Loucy (cell line): ENCODE results near the gene ATXN7L3.

Experiments
- H2AFZ ChIP-seq: fragments of 200-600 bp; sonication (generic); 2 replicates; pipeline ENCODE4 v1.6.0; 2016; ENCODE audit warnings: antibody characterized with exemption, mild to moderate bottlenecking, low read length, moderate library complexity
- H3F3A ChIP-seq: fragments of 200-600 bp; 2 replicates; pipeline ENCODE4 v1.6.0; 2016; ENCODE audit warnings: antibody characterized with exemption, low read depth, mild to moderate bottlenecking
- H3K27me3 ChIP-seq: fragments of 200-600 bp; sonication (generic); 2 replicates; pipeline ENCODE4 v1.6.1; 2014; ENCODE audit warnings: low read length, mild to moderate bottlenecking; ENCODE audit not compliant: insufficient read depth, poor library complexity, severe bottlenecking
- H3K36me3 ChIP-seq: fragments of 200-600 bp; sonication (generic); 2 replicates; pipeline ENCODE4 v1.6.1; 2016; ENCODE audit warnings: low read length; ENCODE audit not compliant: insufficient read depth
- H3K4me1 ChIP-seq: fragments of 200-600 bp; sonication (generic); 2 replicates; pipeline ENCODE4 v1.5.1; 2014; ENCODE audit warnings: low read length, mild to moderate bottlenecking; ENCODE audit not compliant: insufficient read depth, poor library complexity, severe bottlenecking
- H3K4me2 ChIP-seq: fragments of 200-600 bp; sonication (generic); 2 replicates; pipeline ENCODE4 v1.6.0; 2014; ENCODE audit warnings: antibody characterized with exemption, low read length, low read depth, mild to moderate bottlenecking; ENCODE audit not compliant: poor library complexity, severe bottlenecking
- H3K4me3 ChIP-seq: fragments of 200-600 bp; sonication (generic); 2 replicates; pipeline ENCODE4 v1.5.1; 2014; ENCODE audit warnings: low read length, mild to moderate bottlenecking, mixed read lengths; ENCODE audit not compliant: poor library complexity, severe bottlenecking
- H3K79me2 ChIP-seq: fragments of 200-600 bp; sonication (generic); 2 replicates; pipeline ENCODE4 v1.6.1; 2014; ENCODE audit warnings: low read length; ENCODE audit not compliant: insufficient read depth
- H3K9ac ChIP-seq: fragments of 200-600 bp; sonication (generic); 2 replicates; pipeline ENCODE4 v1.6.0; 2014; ENCODE audit warnings: mild to moderate bottlenecking, low read depth, low read length, moderate library complexity; ENCODE audit not compliant: poor library complexity, severe bottlenecking
- H3K9me2 ChIP-seq: fragments of 200-600 bp; sonication (generic); replicated peaks from 2 replicates; pipeline ENCODE4 v1.6.1; 2016; ENCODE audit warnings: low read depth, low read length, mixed read lengths
- H3K9me3 ChIP-seq: fragments of 200-600 bp; sonication (generic); 2 replicates; pipeline ENCODE4 v1.6.1; 2014; ENCODE audit warnings: mild to moderate bottlenecking, antibody characterized with exemption, low read length, low read depth; ENCODE audit not compliant: insufficient read depth
- H4K20me1 ChIP-seq: fragments of 200-600 bp; sonication (generic); 2 replicates; pipeline ENCODE4 v1.6.0; 2014; ENCODE audit warnings: antibody characterized with exemption, low read length, mild to moderate bottlenecking; ENCODE audit not compliant: insufficient read depth, poor library complexity, severe bottlenecking
- CTCF ChIP-seq: fragments of 200-600 bp; sonication (generic); conservative IDR thresholded peaks from 2 replicates; pipeline ENCODE4 v1.5.1; 2014; ENCODE audit warnings: mild to moderate bottlenecking, antibody characterized with exemption, low read length
- EZH2phosphoT487 ChIP-seq: fragments of 200-600 bp; IDR thresholded peaks from 2 replicates; pipeline ENCODE4 v1.6.1; 2018; ENCODE audit warnings: antibody characterized with exemption, mild to moderate bottlenecking, moderate library complexity, borderline replicate concordance

Gene ATXN7L3

DNA sequence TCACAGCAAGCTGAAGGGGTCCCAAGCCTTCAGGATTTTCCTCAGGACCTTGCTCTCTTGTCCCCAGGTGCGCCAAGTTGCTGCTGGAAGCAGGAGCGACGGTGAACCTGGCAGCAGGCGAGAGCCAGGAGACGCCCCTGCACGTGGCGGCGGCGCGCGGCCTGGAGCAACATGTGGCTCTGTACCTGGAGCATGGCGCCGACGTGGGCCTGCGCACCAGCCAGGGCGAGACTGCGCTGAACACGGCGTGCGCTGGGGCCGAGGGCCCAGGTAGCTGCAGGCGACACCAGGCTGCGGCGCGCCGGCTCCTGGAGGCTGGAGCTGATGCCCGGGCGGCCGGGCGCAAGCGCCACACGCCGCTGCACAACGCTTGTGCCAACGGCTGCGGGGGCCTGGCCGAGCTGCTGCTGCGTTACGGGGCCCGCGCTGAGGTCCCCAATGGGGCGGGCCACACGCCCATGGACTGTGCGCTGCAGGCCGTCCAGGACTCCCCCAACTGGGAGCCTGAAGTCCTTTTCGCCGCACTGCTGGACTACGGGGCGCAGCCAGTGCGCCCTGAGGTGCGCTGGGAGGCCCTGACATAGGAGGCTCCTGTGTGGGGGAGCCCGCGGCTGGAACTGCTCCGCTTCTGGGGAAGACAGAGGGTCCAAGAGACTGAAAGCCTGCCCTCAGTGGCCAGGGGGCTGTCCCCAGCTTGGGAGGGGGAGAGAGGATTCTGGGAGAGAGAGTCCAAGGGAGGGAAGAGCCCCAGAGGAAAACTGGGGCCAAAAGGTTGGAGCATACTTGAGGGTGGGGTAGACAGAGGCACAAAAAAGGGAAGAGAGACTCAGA lies 22.8 kb downstream of the ATXN7L3 start:
- Histone ChIP-seq H2AFZ (no peak overlapping the region), H4K20me1 (no peaks in the 10 kb centered on the region), H3K9ac (no peak overlapping the region), H3K9me3 (no peaks in the 10 kb centered on the region), H3K36me3 (peaks cover 12% of the 10 kb centered on the region; the same call in 1 of the 2 replicates), H3K4me1 (no peaks in the 10 kb centered on the region), H3F3A (no peaks in the 10 kb centered on the region), H3K4me3 (no peak overlapping the region), H3K79me2 (peaks cover 3% of the 10 kb centered on the region; the same call in 1 of the 2 replicates), H3K9me2 (no peaks in the 10 kb centered on the region), H3K27me3 (no peaks in the 10 kb centered on the region), H3K4me2 (no peak overlapping the region)
- TF ChIP-seq EZH2phosphoT487 (no peak), CTCF (no peak)

- Histone ChIP-seq H3K79me2 (no peaks in the 10 kb centered on the region), H3K27me3 (no peaks in the 10 kb centered on the region), H3K36me3 (peaks cover 10% of the 10 kb centered on the region; the same call in 1 of the 2 replicates), H3K4me1 (no peaks in the 10 kb centered on the region), H3K9ac (no peak overlapping the region), H3F3A (no peaks in the 10 kb centered on the region), H3K9me3 (no peaks in the 10 kb centered on the region), H3K4me2 (no peak overlapping the region), H3K4me3 (no peak overlapping the region), H3K9me2 (no peaks in the 10 kb centered on the region), H4K20me1 (no peaks in the 10 kb centered on the region), H2AFZ (no peak overlapping the region)
- TF ChIP-seq CTCF (no peak), EZH2phosphoT487 (no peak)
Measured at GRCh38 chr17:44176257-44176656, 23.4 kb downstream of the ATXN7L3 start.

DNA sequence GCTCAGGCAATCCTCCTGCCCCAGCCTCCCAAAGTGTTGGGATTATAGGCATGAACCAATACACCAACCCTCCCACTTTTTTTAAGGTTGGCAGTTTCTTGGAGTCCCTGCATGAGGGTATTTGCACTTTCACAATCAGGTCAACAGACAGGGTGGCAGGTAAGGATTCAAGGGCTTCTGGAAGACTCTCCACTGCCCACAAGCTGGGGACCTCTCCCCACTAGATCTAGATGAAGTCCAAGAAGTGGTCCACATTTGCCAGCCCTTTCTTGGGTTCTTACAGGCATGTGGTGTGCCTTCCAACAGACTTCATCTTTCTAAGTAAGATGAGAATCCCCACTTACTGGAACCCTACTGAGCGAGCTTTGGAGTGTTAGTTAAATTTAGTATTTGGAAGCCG lies 25.3 kb downstream of the ATXN7L3 start:
- peaks cover 10% of the 10 kb centered on the region; the same call in 1 of the 2 replicates for H3K36me3 ChIP-seq
- no peak overlapping the region for H3K4me2 ChIP-seq
- no peaks in the 10 kb centered on the region for H3K27me3 ChIP-seq
- TF ChIP-seq EZH2phosphoT487 (no peak), CTCF (no peak)
- no peaks in the 10 kb centered on the region for H3K9me3 ChIP-seq
- no peaks in the 10 kb centered on the region for H3K79me2 ChIP-seq
- H3K9me2 ChIP-seq: no peaks in the 10 kb centered on the region
- H2AFZ ChIP-seq: no peak overlapping the region
- H3F3A ChIP-seq: no peaks in the 10 kb centered on the region
- no peak overlapping the region for H3K9ac ChIP-seq
- H4K20me1 ChIP-seq: no peaks in the 10 kb centered on the region
- H3K4me3 ChIP-seq: no peak overlapping the region
- H3K4me1 ChIP-seq: no peaks in the 10 kb centered on the region
